SK-N-SH treated with all-trans-retinoic acid at 6 μM for 48 hours (cell line): ENCODE measurements around the gene SHOX.

Experiments
- ATAC-seq: fragments of 200-7000 bp; cut with Tn5 transposase; 3 replicates; pipeline ENCODE4 v1.9.1; 2020; ENCODE audit warnings: mild to moderate bottlenecking, moderate library complexity
- ARNTL ChIP-seq: fragments of 450-650 bp; formaldehyde crosslinking; IDR thresholded peaks from 2 replicates; pipeline ENCODE4 v1.5.0; 2020; ENCODE audit warnings: low read depth, mild to moderate bottlenecking, moderate library complexity, borderline replicate concordance
- BACH2 ChIP-seq: fragments of 250-450 bp; sonication (Bioruptor Pico); IDR thresholded peaks from 2 replicates; pipeline ENCODE4 v1.9.0; 2021; ENCODE audit warnings: mild to moderate bottlenecking, borderline replicate concordance
- CSDC2 ChIP-seq: fragments of 250-450 bp; sonication (Bioruptor Pico); IDR thresholded peaks from 2 replicates; pipeline ENCODE4 v1.5.0; 2020; ENCODE audit warnings: mild to moderate bottlenecking, moderate library complexity
- CSRNP3 ChIP-seq: fragments of 250-450 bp; sonication (Bioruptor Pico); IDR thresholded peaks from 2 replicates; pipeline ENCODE4 v1.5.1; 2021; ENCODE audit warnings: mild to moderate bottlenecking, moderate library complexity
- ESRRG ChIP-seq: fragments of 250-450 bp; sonication (Bioruptor Pico); IDR thresholded peaks from 2 replicates; pipeline ENCODE4 v1.6.1; 2021; ENCODE audit warnings: mild to moderate bottlenecking
- GLIS3 ChIP-seq: fragments of 250-450 bp; sonication (Bioruptor Pico); IDR thresholded peaks from 2 replicates; pipeline ENCODE4 v1.5.0; 2020; ENCODE audit warnings: mild to moderate bottlenecking, moderate library complexity
- ISL1 ChIP-seq: fragments of 250-450 bp; sonication (Bioruptor Pico); IDR thresholded peaks from 2 replicates; pipeline ENCODE4 v2.1.2; 2022; ENCODE audit warnings: mild to moderate bottlenecking, moderate library complexity
- OSR1 ChIP-seq: fragments of 250-450 bp; sonication (Bioruptor Pico); IDR thresholded peaks from 2 replicates; pipeline ENCODE4 v1.8.0; 2022; ENCODE audit warnings: moderate library complexity, mild to moderate bottlenecking, inconsistent platforms
- PATZ1 ChIP-seq: fragments of 250-450 bp; sonication (Bioruptor Pico); IDR thresholded peaks from 2 replicates; pipeline ENCODE4 v1.8.0; 2020; ENCODE audit warnings: mild to moderate bottlenecking, moderate library complexity, borderline replicate concordance
- POU6F1 ChIP-seq: fragments of 250-450 bp; sonication (Bioruptor Pico); IDR thresholded peaks from 2 replicates; pipeline ENCODE4 v1.8.0; 2021; ENCODE audit warnings: low read depth, mild to moderate bottlenecking, moderate library complexity, borderline replicate concordance
- PPARA ChIP-seq: fragments of 250-450 bp; sonication (Bioruptor Pico); IDR thresholded peaks from 2 replicates; pipeline ENCODE4 v1.5.0; 2020; ENCODE audit warnings: mild to moderate bottlenecking, borderline replicate concordance
- RARB ChIP-seq: fragments of 250-450 bp; sonication (Bioruptor Pico); IDR thresholded peaks from 2 replicates; pipeline ENCODE4 v1.8.0; 2021; ENCODE audit warnings: mild to moderate bottlenecking, moderate library complexity
- TCF4 ChIP-seq: fragments of 250-450 bp; sonication (Bioruptor Pico); IDR thresholded peaks from 2 replicates; pipeline ENCODE4 v1.8.0; 2021; ENCODE audit warnings: mild to moderate bottlenecking, moderate library complexity, borderline replicate concordance
- TSHZ2 ChIP-seq: fragments of 250-450 bp; sonication (Bioruptor Pico); IDR thresholded peaks from 2 replicates; pipeline ENCODE4 v1.5.0; 2020; ENCODE audit warnings: mild to moderate bottlenecking, moderate library complexity
- ZC3H10 ChIP-seq: fragments of 250-450 bp; sonication (Bioruptor Pico); IDR thresholded peaks from 2 replicates; pipeline ENCODE4 v1.5.1; 2021; ENCODE audit warnings: mild to moderate bottlenecking, moderate library complexity
- ZFP30 ChIP-seq: fragments of 450-650 bp; formaldehyde crosslinking; IDR thresholded peaks from 2 replicates; pipeline ENCODE4 v1.5.0; 2022; ENCODE audit warnings: mild to moderate bottlenecking, moderate library complexity
- ZNF565 ChIP-seq: fragments of 450-650 bp; formaldehyde crosslinking; conservative IDR thresholded peaks from 2 replicates; pipeline ENCODE4 v1.5.0; 2020; ENCODE audit warnings: low read depth, mild to moderate bottlenecking, moderate library complexity
- ZNF70 ChIP-seq: fragments of 450-650 bp; formaldehyde crosslinking; IDR thresholded peaks from 2 replicates; pipeline ENCODE4 v1.5.0; 2020; ENCODE audit warnings: mild to moderate bottlenecking, moderate library complexity
- ZNF8 ChIP-seq: fragments of 450-650 bp; formaldehyde crosslinking; IDR thresholded peaks from 2 replicates; pipeline ENCODE4 v1.5.0; 2020; ENCODE audit warnings: mild to moderate bottlenecking, moderate library complexity

Gene SHOX

GRCh38 chrX:630007-630611 is 482 bp upstream of the SHOX start:
- no peak for TF ChIP-seq ZNF565 (CRISPR knock-in tag)
- TF ChIP-seq ARNTL: no peak
- no peak for TF ChIP-seq TCF4
- no peak for TF ChIP-seq BACH2 (CRISPR knock-in tag)
- no peak for TF ChIP-seq TSHZ2 (CRISPR knock-in tag)
- TF ChIP-seq ESRRG: no peak
- TF ChIP-seq ZC3H10 (CRISPR knock-in tag): no peak
- TF ChIP-seq OSR1 (CRISPR knock-in tag): no peak
- no peak for ATAC-seq

GRCh38 chrX:631802-632365 is 1.3 kb downstream of the SHOX start:
- no peak for ATAC-seq

GRCh38 chrX:632366-633042 is 1.9 kb downstream of the SHOX start:
- no peak for ATAC-seq
- TF ChIP-seq PPARA (CRISPR knock-in tag) (no peak), GLIS3 (CRISPR knock-in tag) (no peak), CSDC2 (no peak), CSRNP3 (CRISPR knock-in tag) (no peak), POU6F1 (CRISPR knock-in tag) (no peak), ZNF70 (CRISPR knock-in tag) (no peak), PATZ1 (CRISPR knock-in tag) (no peak), ZC3H10 (CRISPR knock-in tag) (no peak)

More at GRCh38 chrX:631802-632365, 1.3 kb downstream of the SHOX start:
- no peak for TF ChIP-seq ZC3H10 (CRISPR knock-in tag)
- TF ChIP-seq ISL1: no peak
- no peak for TF ChIP-seq CSDC2
- no peak for TF ChIP-seq RARB (CRISPR knock-in tag)
- TF ChIP-seq CSRNP3 (CRISPR knock-in tag): no peak
- no peak for TF ChIP-seq ZFP30 (CRISPR knock-in tag)
- no peak for TF ChIP-seq ESRRG
- no peak for TF ChIP-seq ZNF8 (CRISPR knock-in tag)
- TF ChIP-seq POU6F1 (CRISPR knock-in tag): no peak
